ENCODE measurements around the gene CLN3.
"Not testable (repeated sequence)": the region's sequence is repeated elsewhere in the genome, so short reads cannot be mapped to it uniquely, and the experiment has no call there.

Gene CLN3

GRCh38 chr16:28501258-28502232 lies 9.7 kb upstream of the CLN3 start:
- Mint-ChIP-seq H3K27ac (no peak overlapping the region), H3K9me3 (no peaks in the 10 kb centered on the region), H3K27me3 (no peaks in the 10 kb centered on the region), H3K4me3 (no peak overlapping the region), H3K4me1 (peaks cover 16% of the 10 kb centered on the region), H3K36me3 (ENCODE audit: low read depth) (no peaks in the 10 kb centered on the region)
- DNase-seq (no peak), ATAC-seq (no peak)

GRCh38 chr16:28500476-28501180 lies 8.8 kb upstream of the CLN3 start:
- not testable (repeated sequence) for DNase-seq; H3K4me3 Mint-ChIP-seq; H3K9me3 Mint-ChIP-seq; ATAC-seq; H3K36me3 Mint-ChIP-seq (ENCODE audit: low read depth); H3K27me3 Mint-ChIP-seq; H3K27ac Mint-ChIP-seq
- peaks cover 21% of the 10 kb centered on the region for H3K4me1 Mint-ChIP-seq

- H3K9me3 Mint-ChIP-seq, result no peaks in the 10 kb centered on the region
- H3K36me3 Mint-ChIP-seq (ENCODE audit: low read depth), result no peaks in the 10 kb centered on the region
- H3K4me3 Mint-ChIP-seq, result no peak overlapping the region
- no peak for DNase-seq
- H3K27me3 Mint-ChIP-seq, result no peaks in the 10 kb centered on the region
- no peak for ATAC-seq
- peaks cover 29% of the 10 kb centered on the region for H3K4me1 Mint-ChIP-seq
- no peak overlapping the region for H3K27ac Mint-ChIP-seq
Measured at GRCh38 chr16:28499854-28500253, 8.0 kb upstream of the CLN3 start.

GRCh38 chr16:28498666-28499381 lies 7.0 kb upstream of the CLN3 start:
- no peak for DNase-seq
- no peak overlapping the region for H3K4me3 Mint-ChIP-seq
- no peak overlapping the region for H3K27ac Mint-ChIP-seq
- H3K9me3 Mint-ChIP-seq, result no peaks in the 10 kb centered on the region
- no peaks in the 10 kb centered on the region for H3K36me3 Mint-ChIP-seq (ENCODE audit: low read depth)
- H3K4me1 Mint-ChIP-seq, result peaks cover 39% of the 10 kb centered on the region
- no peaks in the 10 kb centered on the region for H3K27me3 Mint-ChIP-seq
- ATAC-seq, result no peak

GRCh38 chr16:28497861-28498599 lies 6.2 kb upstream of the CLN3 start:
- Mint-ChIP-seq H3K27me3 (no peaks in the 10 kb centered on the region), H3K4me1 (peaks cover 47% of the 10 kb centered on the region), H3K27ac (peak overlapping the region; percentile 56), H3K36me3 (ENCODE audit: low read depth) (no peaks in the 10 kb centered on the region), H3K9me3 (no peaks in the 10 kb centered on the region), H3K4me3 (no peak overlapping the region)
- no peak for ATAC-seq
- no peak for DNase-seq

GRCh38 chr16:28497386-28497785 lies 5.5 kb upstream of the CLN3 start:
- Mint-ChIP-seq H3K36me3 (ENCODE audit: low read depth) (no peaks in the 10 kb centered on the region), H3K9me3 (no peaks in the 10 kb centered on the region), H3K4me1 (peaks cover 50% of the 10 kb centered on the region), H3K27me3 (no peaks in the 10 kb centered on the region), H3K4me3 (no peak overlapping the region), H3K27ac (peak overlapping the region; percentile 56)
- DNase-seq, result no peak
- no peak for ATAC-seq

GRCh38 chr16:28496844-28497243 lies 5.0 kb upstream of the CLN3 start:
- Mint-ChIP-seq H3K36me3 (ENCODE audit: low read depth) (no peaks in the 10 kb centered on the region), H3K9me3 (no peaks in the 10 kb centered on the region), H3K27me3 (no peaks in the 10 kb centered on the region), H3K4me3 (peak overlapping the region; percentile 32), H3K4me1 (peaks cover 55% of the 10 kb centered on the region), H3K27ac (peak overlapping the region; percentile 37)
- ATAC-seq (no peak), DNase-seq (no peak)

GRCh38 chr16:28495795-28496749 lies 4.2 kb upstream of the CLN3 start:
- peak overlapping the region; percentile 99 for H3K27ac Mint-ChIP-seq
- H3K4me1 Mint-ChIP-seq, result peaks cover 59% of the 10 kb centered on the region
- DNase-seq (no peak), ATAC-seq (no peak)
- peak overlapping the region; percentile 90 for H3K4me3 Mint-ChIP-seq
- no peaks in the 10 kb centered on the region for H3K9me3 Mint-ChIP-seq
- no peaks in the 10 kb centered on the region for H3K27me3 Mint-ChIP-seq
- no peaks in the 10 kb centered on the region for H3K36me3 Mint-ChIP-seq (ENCODE audit: low read depth)

GRCh38 chr16:28495098-28495793 lies 3.4 kb upstream of the CLN3 start:
- Mint-ChIP-seq H3K36me3 (ENCODE audit: low read depth) (no peaks in the 10 kb centered on the region), H3K4me3 (peak overlapping the region; percentile 90), H3K27ac (peak overlapping the region; percentile 99), H3K9me3 (no peaks in the 10 kb centered on the region), H3K27me3 (no peaks in the 10 kb centered on the region), H3K4me1 (peaks cover 59% of the 10 kb centered on the region)
- DNase-seq, result no peak
- ATAC-seq, result no peak

GRCh38 chr16:28494121-28494851 lies 2.4 kb upstream of the CLN3 start, which contains the start of gene APOBR:
Gene APOBR, plus strand, starts transcription at chr16:28494643. Its CDS starts 39 bp downstream, at chr16:28494682.
- Mint-ChIP-seq H3K36me3 (ENCODE audit: low read depth) (peaks cover 1% of the 10 kb centered on the region), H3K9me3 (no peaks in the 10 kb centered on the region), H3K4me1 (peaks cover 60% of the 10 kb centered on the region), H3K27me3 (no peaks in the 10 kb centered on the region), H3K4me3 (peak within 1 kb of the TSS; percentile 90), H3K27ac (peak within 1 kb of the TSS; percentile 99)
- DNase-seq (peak; percentile 86), ATAC-seq (peak; percentile 87)

- peaks cover 11% of the 10 kb centered on the region for H3K36me3 Mint-ChIP-seq (ENCODE audit: low read depth)
- H3K27ac Mint-ChIP-seq, result peak overlapping the region; percentile 99
- no peak for ATAC-seq
- no peak for DNase-seq
- H3K4me1 Mint-ChIP-seq, result peaks cover 71% of the 10 kb centered on the region
- H3K27me3 Mint-ChIP-seq, result no peaks in the 10 kb centered on the region
- peak overlapping the region; percentile 90 for H3K4me3 Mint-ChIP-seq
- no peaks in the 10 kb centered on the region for H3K9me3 Mint-ChIP-seq
Measured at GRCh38 chr16:28492511-28492910, 637 bp upstream of the CLN3 start.

Data from activated naive CD8-positive, alpha-beta T cell treated with anti-CD3 and anti-CD28 coated beads, Interleukin-2, amount 50 U/mL, for 24 hours (primary cell).